Measurements from ENCODE around the gene FGD2. TPM values are rescaled to one million over a fixed set of nuclear protein-coding genes. Genes with fewer than 3 reads are reported as not detected.
A peak's percentile ranks its signal among the peaks of the same experiment; 100 is the strongest.

The FGD2 gene
- total and polyA plus RNA-seq, 2 of the 4 experiments (the other 2 are of a cell fraction) = 0.07 TPM; not detected in 1

DNA sequence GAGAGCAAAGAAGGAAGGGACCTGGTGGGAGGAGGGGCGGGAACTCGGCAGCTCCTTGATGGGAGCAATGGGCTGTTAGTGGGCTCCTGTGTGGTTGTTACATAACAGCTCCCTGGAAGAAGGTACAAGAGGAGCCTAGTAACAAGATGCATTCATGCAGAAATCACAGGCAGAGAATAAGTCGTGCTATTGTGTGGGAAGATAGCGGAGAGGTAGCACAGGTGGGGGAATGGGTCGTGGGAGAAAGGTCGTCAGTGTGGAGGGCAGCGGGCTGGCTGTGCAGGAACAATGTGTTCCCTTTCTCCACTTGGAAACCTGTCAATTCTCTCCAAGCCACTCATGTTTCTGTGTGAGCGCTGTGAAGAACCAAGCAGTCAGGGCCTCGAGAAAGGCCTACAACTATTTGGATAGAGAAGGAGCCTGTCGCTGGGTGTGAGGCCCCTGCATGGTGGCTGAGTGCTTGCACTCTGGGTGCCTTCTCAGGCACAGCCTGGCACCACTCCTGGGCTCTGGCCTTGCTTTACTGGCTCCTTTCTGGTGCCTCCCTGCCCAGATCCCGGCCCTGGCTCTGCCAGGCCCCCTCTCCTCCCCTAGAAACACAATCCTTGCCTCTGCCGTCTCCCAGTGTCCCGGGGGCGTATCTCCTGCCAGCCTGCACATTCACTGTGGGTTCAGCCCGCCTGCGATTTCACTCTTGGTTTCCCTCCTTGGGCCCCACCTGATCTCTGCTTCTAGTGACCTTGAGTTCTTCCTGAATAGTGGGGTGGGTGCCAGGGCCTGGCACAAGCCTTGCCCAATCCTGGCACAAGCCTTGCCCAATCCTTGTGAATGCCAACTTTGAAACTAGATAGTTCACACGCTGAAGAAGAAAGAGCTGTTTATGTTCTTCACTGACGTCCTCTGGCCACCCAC lies 7.4 kb upstream of the FGD2 start:
- Histone ChIP-seq H2AK5ac (ENCODE audit: low read depth, low read length) (no peak overlapping the region), H2BK5ac (ENCODE audit: low read depth, low read length, poor library complexity, severe bottlenecking) (no peak overlapping the region), H3K9me3 (ENCODE audit: control insufficient read depth, insufficient read depth, low read length) (no peaks in the 10 kb centered on the region), H2BK15ac (ENCODE audit: low read depth, low read length) (no peak overlapping the region), H4K5ac (ENCODE audit: low read depth, low read length) (no peak overlapping the region), H3K27ac (ENCODE audit: insufficient read depth, low read length) (no peak overlapping the region), H3K36me3 (ENCODE audit: control insufficient read depth, insufficient read depth, low read length) (no peaks in the 10 kb centered on the region), H4K8ac (ENCODE audit: low read depth in 2 of 2, low read length in 2 of 2) (no peak overlapping the region), H3K9ac (ENCODE audit: low read depth, low read length) (no peak overlapping the region), H3K23ac (ENCODE audit: low read depth, low read length) (no peak overlapping the region), H2AFZ (replicated peaks; ENCODE audit: low read length, poor library complexity) (no peak overlapping the region), H2BK120ac (ENCODE audit: low read depth, low read length) (no peak overlapping the region), H2AK9ac (replicated peaks; ENCODE audit: low read depth, low read length, poor library complexity) (peak overlapping the region; percentile 14), H2BK20ac (ENCODE audit: low read depth, low read length) (no peak overlapping the region), H3K79me1 (ENCODE audit: low read depth in 1 of 2, low read length in 2 of 2) (no peaks in the 10 kb centered on the region), H3K9me1 (ENCODE audit: insufficient read depth, low read length) (no peaks in the 10 kb centered on the region), H4K91ac (ENCODE audit: insufficient read depth, low read depth, low read length) (no peak overlapping the region), H4K20me1 (ENCODE audit: insufficient read depth, low read length) (no peaks in the 10 kb centered on the region), H3K56ac (ENCODE audit: extremely low read depth, insufficient read depth, low read length) (no peak overlapping the region), H3K4ac (ENCODE audit: low read depth, low read length) (no peak overlapping the region), H3K14ac (replicated peaks; ENCODE audit: low read depth, low read length) (no peak overlapping the region), H3K27me3 (ENCODE audit: control insufficient read depth, insufficient read depth, low read length) (peaks cover 44% of the 10 kb centered on the region), H3K4me1 (ENCODE audit: control insufficient read depth, insufficient read depth, low read length) (no peaks in the 10 kb centered on the region), H3K18ac (ENCODE audit: low read depth, low read length) (no peak overlapping the region), H3K4me2 (ENCODE audit: low read depth, low read length) (no peak overlapping the region), H3K4me3 (ENCODE audit: insufficient read depth, low read depth, low read length) (no peak overlapping the region)
- ChIA-PET POLR2A (ENCODE audit: unreplicated experiment) (no interaction called here), CTCF (no interaction called here)
- TF ChIP-seq, protein P1, sequence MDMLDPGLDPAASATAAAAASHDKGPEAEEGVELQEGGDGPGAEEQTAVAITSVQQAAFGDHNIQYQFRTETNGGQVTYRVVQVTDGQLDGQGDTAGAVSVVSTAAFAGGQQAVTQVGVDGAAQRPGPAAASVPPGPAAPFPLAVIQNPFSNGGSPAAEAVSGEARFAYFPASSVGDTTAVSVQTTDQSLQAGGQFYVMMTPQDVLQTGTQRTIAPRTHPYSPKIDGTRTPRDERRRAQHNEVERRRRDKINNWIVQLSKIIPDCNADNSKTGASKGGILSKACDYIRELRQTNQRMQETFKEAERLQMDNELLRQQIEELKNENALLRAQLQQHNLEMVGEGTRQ (IDR thresholded peaks at IDR 0.05; ENCODE audit: low read depth, low read length) = no peak
- no peak for TF ChIP-seq SMC3 (IDR thresholded peaks at IDR 0.05; ENCODE audit: low read depth, low read length)
- TF ChIP-seq, protein P2, sequence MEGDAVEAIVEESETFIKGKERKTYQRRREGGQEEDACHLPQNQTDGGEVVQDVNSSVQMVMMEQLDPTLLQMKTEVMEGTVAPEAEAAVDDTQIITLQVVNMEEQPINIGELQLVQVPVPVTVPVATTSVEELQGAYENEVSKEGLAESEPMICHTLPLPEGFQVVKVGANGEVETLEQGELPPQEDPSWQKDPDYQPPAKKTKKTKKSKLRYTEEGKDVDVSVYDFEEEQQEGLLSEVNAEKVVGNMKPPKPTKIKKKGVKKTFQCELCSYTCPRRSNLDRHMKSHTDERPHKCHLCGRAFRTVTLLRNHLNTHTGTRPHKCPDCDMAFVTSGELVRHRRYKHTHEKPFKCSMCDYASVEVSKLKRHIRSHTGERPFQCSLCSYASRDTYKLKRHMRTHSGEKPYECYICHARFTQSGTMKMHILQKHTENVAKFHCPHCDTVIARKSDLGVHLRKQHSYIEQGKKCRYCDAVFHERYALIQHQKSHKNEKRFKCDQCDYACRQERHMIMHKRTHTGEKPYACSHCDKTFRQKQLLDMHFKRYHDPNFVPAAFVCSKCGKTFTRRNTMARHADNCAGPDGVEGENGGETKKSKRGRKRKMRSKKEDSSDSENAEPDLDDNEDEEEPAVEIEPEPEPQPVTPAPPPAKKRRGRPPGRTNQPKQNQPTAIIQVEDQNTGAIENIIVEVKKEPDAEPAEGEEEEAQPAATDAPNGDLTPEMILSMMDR (conservative IDR thresholded peaks at IDR 0.05; ENCODE audit: low read depth, low read length) = no peak
- TF ChIP-seq NFE2L2 (IDR thresholded peaks at IDR 0.05; ENCODE audit: low read depth, low read length) = no peak
- no peak for TF ChIP-seq POLR2A (IDR thresholded peaks at IDR 0.05; ENCODE audit: low read depth, low read length)
- TF ChIP-seq MXI1 (IDR thresholded peaks at IDR 0.05; ENCODE audit: borderline replicate concordance, low read depth, low read length) = no peak
- TF ChIP-seq RFX5 (IDR thresholded peaks at IDR 0.05; ENCODE audit: low read depth, low read length) = no peak
- TF ChIP-seq BHLHE40 (IDR thresholded peaks at IDR 0.05; ENCODE audit: low read depth, low read length) = no peak
- no peak for TF ChIP-seq RCOR1 (IDR thresholded peaks at IDR 0.05; ENCODE audit: insufficient replicate concordance, low read length)
- no peak for TF ChIP-seq CHD1 (IDR thresholded peaks at IDR 0.05; ENCODE audit: low read depth, low read length)
- no peak for TF ChIP-seq CEBPB (IDR thresholded peaks at IDR 0.05; ENCODE audit: low read depth, low read length)
- no peak for DNase-seq
- WGBS, 2 experiments (ENCODE audit: extremely low coverage in 2 of 2, insufficient read length in 1 of 2) = 40% methylated on average over 1 of the region's 18 CpGs; no CpG with 5 or more reads in 1 of the 2 experiments
- in situ Hi-C loops (cut with MboI; ENCODE audit: low sequenced_read_pairs) = no loop called here
- ATAC-seq (ENCODE audit: low read depth) = no peak
- intact Hi-C loops (cut with micrococcal nuclease) = no loop called here
- no TSS peak for BruUV-seq (replicated peaks)
- dilution Hi-C loops (cut with HindIII; ENCODE audit: low sequenced_read_pairs, unreplicated experiment) = no loop called here
